ENCODE results near the gene FCN2. TPM values are rescaled to one million over a fixed set of nuclear protein-coding genes. Genes with fewer than 3 reads are reported as not detected.

FCN2 gene
- not detected in 2 replicates for total RNA-seq

GRCh38 chr9:134880484-134881312 is at the start of gene FCN2:
Gene FCN2 (plus strand): TSS chr9:134880810. CDS start chr9:134880822, 12 bp downstream.

GRCh38 chr9:134917431-134918373 is 37.1 kb downstream of the FCN2 start, which contains the start of gene FCN1:
Gene FCN1 (minus strand): TSS chr9:134917912. CDS start chr9:134917871, 41 bp downstream.

Other genes with a start within 250 kb of the FCN2 start
- 1,059 and 1,217 TPM in 2 replicates for gene COL5A1, start 239.0 kb upstream of the FCN2 start, total RNA-seq
- gene FCN1, start 37.1 kb downstream of the FCN2 start, total RNA-seq, result not detected in 2 replicates
- gene OLFM1, start 206.9 kb downstream of the FCN2 start, total RNA-seq, result 2.7 and 7.5 TPM in 2 replicates